Tibial nerve (tissue), 4 donors: ENCODE results near the gene ZNF580. TPM values are rescaled to one million over a fixed set of nuclear protein-coding genes. Genes with fewer than 3 reads are reported as not detected.

Experiments
- DNase-seq, 2 donors: peaks; one replicate each; pipeline ENCODE4 v3.0.0-alpha.2; 2019; ENCODE audit warnings: low spot score in 2 of 2
- H3K27ac ChIP-seq, 4 donors: fragments of 200-600 bp; sonication (generic) in 3 of 4; one replicate each; pipeline ENCODE4 v1.5.1; 2017 to 2019; ENCODE audit warnings: mild to moderate bottlenecking in 1 of 4
- H3K27me3 ChIP-seq, 2 donors: fragments of 200-600 bp; sonication (generic) in 1 of 2; one replicate each; pipeline versions ENCODE4 v1.5.1 to v1.6.0; 2017 to 2019
- H3K36me3 ChIP-seq, 3 donors: fragments of 200-600 bp; sonication (generic); one replicate each; pipeline ENCODE4 v1.5.1; 2018 to 2019
- H3K4me1 ChIP-seq, 4 donors: fragments of 200-600 bp; sonication (generic) in 3 of 4; one replicate each; pipeline ENCODE4 v1.5.1; 2017 to 2019
- H3K4me3 ChIP-seq, 4 donors: fragments of 200-600 bp; sonication (generic) in 3 of 4; one replicate each; pipeline ENCODE4 v1.5.1; 2017 to 2019; ENCODE audit warnings: mild to moderate bottlenecking in 1 of 4, moderate library complexity in 1 of 4
- H3K9me3 ChIP-seq, 4 donors: fragments of 200-600 bp; sonication (generic) in 3 of 4; one replicate each; pipeline ENCODE4 v1.5.1; 2017 to 2019
- EP300 ChIP-seq, 2 donors: sonication (generic); formaldehyde crosslinking; IDR thresholded peaks; one replicate each; pipeline ENCODE4 v1.6.1; 2017; ENCODE audit warnings: antibody characterized with exemption in 2 of 2, mild to moderate bottlenecking in 1 of 2
- POLR2A ChIP-seq, 2 donors: fragments of 450-650 bp; IDR thresholded peaks; one replicate each; pipeline ENCODE4 v1.6.1; 2017; ENCODE audit warnings: antibody characterized with exemption in 2 of 2, mild to moderate bottlenecking in 2 of 2, moderate library complexity in 2 of 2
- WGBS, 2 donors: methylation state at CpG; one replicate each; pipeline ENCODE4 v1.1.5; 2018; 5-methylcytosine and 5-hydroxymethylcytosine counted together
- total RNA-seq, 4 donors: library from RNA; depleted of rRNA; stranded (reverse); fragments of >200 nt; gene quantifications; one replicate each; pipeline ENCODE4 v1.1.0, GENCODE V29; 2016
- TF ChIP-seq, protein P1 (sequence below), 5 experiments: fragments of 200-600 bp in 3 of 5; fragments of 450-650 bp in 2 of 5; sonication (generic) in 3 of 5; IDR thresholded peaks; one replicate each; pipeline ENCODE4 v1.5.1; 2016 to 2019; ENCODE audit warnings: antibody characterized with exemption in 5 of 5, mild to moderate bottlenecking in 3 of 5, moderate library complexity in 2 of 5

ZNF580 gene
- total RNA-seq, 4 donors from 2014 or later: 24.1 to 67.5 (median 35.0) TPM

- peaks cover 0 to 54% (median 37%) of the 10 kb centered on the region in 4 donors for H3K4me1 ChIP-seq
- no peak overlapping the region for H3K27ac ChIP-seq
- no peak for DNase-seq
- TF ChIP-seq, protein P1, sequence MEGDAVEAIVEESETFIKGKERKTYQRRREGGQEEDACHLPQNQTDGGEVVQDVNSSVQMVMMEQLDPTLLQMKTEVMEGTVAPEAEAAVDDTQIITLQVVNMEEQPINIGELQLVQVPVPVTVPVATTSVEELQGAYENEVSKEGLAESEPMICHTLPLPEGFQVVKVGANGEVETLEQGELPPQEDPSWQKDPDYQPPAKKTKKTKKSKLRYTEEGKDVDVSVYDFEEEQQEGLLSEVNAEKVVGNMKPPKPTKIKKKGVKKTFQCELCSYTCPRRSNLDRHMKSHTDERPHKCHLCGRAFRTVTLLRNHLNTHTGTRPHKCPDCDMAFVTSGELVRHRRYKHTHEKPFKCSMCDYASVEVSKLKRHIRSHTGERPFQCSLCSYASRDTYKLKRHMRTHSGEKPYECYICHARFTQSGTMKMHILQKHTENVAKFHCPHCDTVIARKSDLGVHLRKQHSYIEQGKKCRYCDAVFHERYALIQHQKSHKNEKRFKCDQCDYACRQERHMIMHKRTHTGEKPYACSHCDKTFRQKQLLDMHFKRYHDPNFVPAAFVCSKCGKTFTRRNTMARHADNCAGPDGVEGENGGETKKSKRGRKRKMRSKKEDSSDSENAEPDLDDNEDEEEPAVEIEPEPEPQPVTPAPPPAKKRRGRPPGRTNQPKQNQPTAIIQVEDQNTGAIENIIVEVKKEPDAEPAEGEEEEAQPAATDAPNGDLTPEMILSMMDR (IDR thresholded peaks at IDR 0.05): no peak
- TF ChIP-seq EP300 (IDR thresholded peaks at IDR 0.05): no peak
- TF ChIP-seq POLR2A (IDR thresholded peaks at IDR 0.05): no peak
- H3K4me3 ChIP-seq: no peak overlapping the region
- 65 to 71% methylated on average over 16 of the region's 16 CpGs for WGBS, 2 donors
- H3K9me3 ChIP-seq: no peaks in the 10 kb centered on the region
- H3K36me3 ChIP-seq: peaks cover 8 to 72% (median 44%) of the 10 kb centered on the region in 3 donors
- H3K27me3 ChIP-seq: no peaks in the 10 kb centered on the region
Observed at GRCh38 chr19:55660991-55661390, 20.2 kb downstream of the ZNF580 start.

- TF ChIP-seq, protein P1 (IDR thresholded peaks at IDR 0.05): no peak
- TF ChIP-seq POLR2A (IDR thresholded peaks at IDR 0.05): no peak
- TF ChIP-seq EP300 (IDR thresholded peaks at IDR 0.05): no peak
- no peak overlapping the region for H3K27ac ChIP-seq
- 57 to 63% methylated on average over 7 of the region's 7 CpGs for WGBS, 2 donors
- H3K36me3 ChIP-seq: peaks cover 8 to 80% (median 50%) of the 10 kb centered on the region in 3 donors
- H3K27me3 ChIP-seq: no peaks in the 10 kb centered on the region
- H3K4me3 ChIP-seq: no peak overlapping the region
- H3K4me1 ChIP-seq: peaks cover 0 to 46% (median 29%) of the 10 kb centered on the region in 4 donors
- no peaks in the 10 kb centered on the region for H3K9me3 ChIP-seq
- DNase-seq: no peak
Observed at GRCh38 chr19:55661826-55662225, 21.0 kb downstream of the ZNF580 start.

DNA sequence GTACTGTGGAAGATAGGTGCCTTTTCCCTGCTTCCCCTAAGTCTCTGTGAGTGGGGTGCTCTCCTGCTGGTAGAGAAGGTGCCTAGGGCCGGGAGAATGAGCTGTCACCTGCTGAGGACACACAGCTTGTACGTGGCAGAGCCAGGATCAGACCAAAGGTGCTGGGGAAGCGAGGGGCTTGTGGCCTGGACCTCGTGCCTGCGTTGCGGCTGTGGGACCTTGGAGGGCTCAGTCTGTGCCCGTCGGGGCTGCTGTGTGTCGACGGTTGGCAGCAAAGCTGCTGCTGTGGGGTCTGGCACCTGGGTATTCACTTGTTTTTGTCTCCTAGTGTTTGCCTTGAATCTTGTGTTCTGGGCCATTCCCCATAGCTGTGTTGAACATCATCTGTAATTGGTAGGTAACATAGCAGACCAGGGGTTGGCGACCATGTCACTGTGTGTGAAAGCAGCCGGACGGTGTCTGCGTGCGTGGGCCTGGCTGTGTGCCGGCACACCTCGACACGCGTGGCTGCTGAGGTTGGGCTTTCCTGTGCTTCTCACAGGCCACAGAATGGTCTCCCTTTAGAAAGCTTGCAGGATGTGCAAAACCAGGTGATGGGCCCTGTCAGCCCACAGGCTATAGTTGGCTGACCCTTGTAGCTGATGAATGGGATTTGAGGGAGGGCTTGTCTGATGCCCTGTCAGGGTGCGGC is 23.2 kb downstream of the ZNF580 start:
- 85 to 87% methylated on average over 19 to 20 of the region's 20 CpGs for WGBS, 2 donors
- Histone ChIP-seq H3K36me3 (peaks cover 14 to 100% (median 56%) of the 10 kb centered on the region in 3 donors), H3K4me3 (no peak overlapping the region), H3K27me3 (no peaks in the 10 kb centered on the region), H3K27ac (no peak overlapping the region), H3K4me1 (peaks cover 0 to 24% (median 7%) of the 10 kb centered on the region in 4 donors), H3K9me3 (no peaks in the 10 kb centered on the region)
- TF ChIP-seq, protein P1 (IDR thresholded peaks at IDR 0.05): no peak
- TF ChIP-seq POLR2A (IDR thresholded peaks at IDR 0.05): no peak
- TF ChIP-seq EP300 (IDR thresholded peaks at IDR 0.05): no peak
- DNase-seq: no peak

GRCh38 chr19:55666343-55667005 is 25.7 kb downstream of the ZNF580 start:
- Histone ChIP-seq H3K4me1 (peaks cover 0 to 5% (median 0%) of the 10 kb centered on the region in 4 donors), H3K27me3 (no peaks in the 10 kb centered on the region), H3K27ac (no peak overlapping the region), H3K4me3 (no peak overlapping the region), H3K36me3 (peaks cover 10 to 100% (median 57%) of the 10 kb centered on the region in 3 donors), H3K9me3 (no peaks in the 10 kb centered on the region)
- TF ChIP-seq POLR2A (IDR thresholded peaks at IDR 0.05) (no peak), EP300 (IDR thresholded peaks at IDR 0.05) (no peak)
- TF ChIP-seq, protein P1 (IDR thresholded peaks at IDR 0.05): no peak
- WGBS, 2 donors: 86% methylated on average over 8 to 10 of the region's 12 CpGs
- DNase-seq: no peak

- Histone ChIP-seq H3K9me3 (no peaks in the 10 kb centered on the region), H3K4me3 (no peak overlapping the region), H3K27me3 (no peaks in the 10 kb centered on the region), H3K36me3 (peaks cover 10 to 98% (median 54%) of the 10 kb centered on the region in 3 donors), H3K4me1 (peaks cover 0 to 9% (median 0%) of the 10 kb centered on the region in 4 donors), H3K27ac (no peak overlapping the region)
- WGBS, 2 donors: 90 to 92% methylated on average over 4 of the region's 4 CpGs
- no peak for TF ChIP-seq POLR2A (IDR thresholded peaks at IDR 0.05)
- no peak for TF ChIP-seq EP300 (IDR thresholded peaks at IDR 0.05)
- TF ChIP-seq, protein P1 (IDR thresholded peaks at IDR 0.05): no peak
- no peak for DNase-seq
Observed at GRCh38 chr19:55667006-55667381, 26.2 kb downstream of the ZNF580 start.
